Caco-2 (cell line): ENCODE data around the gene UFSP2. TPM values are rescaled to one million over a fixed set of nuclear protein-coding genes. Genes with fewer than 3 reads are reported as not detected.

ENCODE experiments used
- BruUV-seq: library from RNA; stranded (reverse); fragments of 400-500 nt; replicated peaks from 2 replicates; lab custom pipeline; 2021; lab: Mats Ljungman, UMichigan
- CTCF ChIA-PET: fragments of 300-600 bp; sonication (Branson Sonifier 250); formaldehyde crosslinking; loops from one replicate; lab custom pipeline; 2022; ENCODE audit warnings: antibody characterized with exemption; lab: Charles Lee
- POLR2A ChIA-PET: fragments of 300-600 bp; sonication (Branson Sonifier 250); formaldehyde crosslinking; loops from one replicate; lab custom pipeline; 2022; ENCODE audit warnings: antibody characterized with exemption; lab: Charles Lee
- DNase-seq, 2 experiments: peaks; one replicate each; pipeline versions ENCODE4 v3.0.0 to v3.0.0-alpha.2; 2020 to 2022
- H3K27me3 ChIP-seq: replicated peaks from 2 replicates; pipeline ENCODE4 v1.6.0; 2011; ENCODE audit warnings: low read length; ENCODE audit not compliant: control insufficient read depth, insufficient read depth
- H3K36me3 ChIP-seq: 2 replicates; pipeline ENCODE4 v1.5.1; 2011; ENCODE audit warnings: low read length; ENCODE audit not compliant: control insufficient read depth, insufficient read depth
- H3K4me1 ChIP-seq: fragments of 250-450 bp; sonication (Bioruptor Pico); 2 replicates; pipeline ENCODE4 v1.5.1; 2020; ENCODE audit warnings: mild to moderate bottlenecking
- H3K4me3 ChIP-seq: 2 replicates; pipeline ENCODE4 v1.5.1; 2011; ENCODE audit warnings: low read depth, mild to moderate bottlenecking, control low read depth, low read length
- H3K9me3 ChIP-seq: fragments of 250-450 bp; sonication (Bioruptor Pico); 2 replicates; pipeline ENCODE4 v1.5.1; 2020; ENCODE audit warnings: mild to moderate bottlenecking, moderate library complexity
- H3K27ac Mint-ChIP-seq: one replicate; pipeline ENCODE4 v1.8.0; 2022; ENCODE audit warnings: mixed read lengths; ENCODE audit not compliant: unreplicated experiment
- H3K27me3 Mint-ChIP-seq: one replicate; pipeline ENCODE4 v1.8.0; 2022; ENCODE audit warnings: mixed read lengths; ENCODE audit not compliant: insufficient read depth, unreplicated experiment
- H3K36me3 Mint-ChIP-seq: one replicate; pipeline ENCODE4 v1.8.0; 2022; ENCODE audit warnings: mild to moderate bottlenecking, mixed read lengths; ENCODE audit not compliant: insufficient read depth, unreplicated experiment
- H3K4me1 Mint-ChIP-seq: one replicate; pipeline ENCODE4 v1.8.0; 2022; ENCODE audit warnings: low read depth, mixed read lengths; ENCODE audit not compliant: unreplicated experiment
- H3K4me3 Mint-ChIP-seq: one replicate; pipeline ENCODE4 v1.8.0; 2022; ENCODE audit warnings: mild to moderate bottlenecking, moderate library complexity, mixed read lengths; ENCODE audit not compliant: unreplicated experiment
- H3K9me3 Mint-ChIP-seq: one replicate; pipeline ENCODE4 v1.8.0; 2022; ENCODE audit warnings: mixed read lengths; ENCODE audit not compliant: unreplicated experiment
- CTCF ChIP-seq, 2 experiments: fragments of 200-600 bp in 1 of 2; IDR thresholded peaks; 1 replicate in 1 of 2; 2 replicates in 1 of 2; pipeline versions ENCODE4 v1.5.1 to v1.8.0; 2011 to 2022; ENCODE audit warnings: antibody characterized with exemption in 1 of 2, control low read depth in 1 of 2, inconsistent platforms in 1 of 2, low read depth in 1 of 2, low read length in 1 of 2, mild to moderate bottlenecking in 1 of 2, moderate library complexity in 1 of 2; ENCODE audit not compliant: insufficient read depth in 1 of 2, severe bottlenecking in 1 of 2, unreplicated experiment in 1 of 2
- intact Hi-C: fragments of 100-400 bp; cut with micrococcal nuclease; formaldehyde crosslinking; loops from one replicate; pipeline ENCODE4 v1.10.0; 2022; ENCODE audit not compliant: unreplicated experiment
- total RNA-seq: library from RNA; stranded (reverse); gene quantifications from 2 replicates; pipeline ENCODE4 v1.2.3, GENCODE V29; 2022

Gene UFSP2
- total RNA-seq, 1 experiment from 2014 or later, result 17.4 TPM

- Mint-ChIP-seq H3K4me3 (no peak overlapping the region), H3K27me3 (no peaks in the 10 kb centered on the region), H3K9me3 (peaks cover 9% of the 10 kb centered on the region), H3K27ac (no peak overlapping the region), H3K4me1 (no peaks in the 10 kb centered on the region), H3K36me3 (peaks cover 5% of the 10 kb centered on the region)
- Histone ChIP-seq H3K4me3 (no peak overlapping the region), H3K27me3 (no peaks in the 10 kb centered on the region), H3K9me3 (no peaks in the 10 kb centered on the region), H3K36me3 (no peaks in the 10 kb centered on the region), H3K4me1 (no peaks in the 10 kb centered on the region)
- DNase-seq, result no peak
- intact Hi-C loops, result no loop called here
- ChIA-PET CTCF (no interaction called here), POLR2A (no interaction called here)
- BruUV-seq, result no TSS peak
- no peak for TF ChIP-seq CTCF (IDR thresholded peaks at IDR 0.05; ENCODE audit: insufficient read depth in 1 of 2, low read depth in 1 of 2, low read length in 1 of 2, severe bottlenecking in 1 of 2, unreplicated experiment in 1 of 2)
Observed at GRCh38 chr4:185412412-185412811, 13.4 kb downstream of the UFSP2 start.

GRCh38 chr4:185411849-185412248 is 13.9 kb downstream of the UFSP2 start:
- H3K4me3 Mint-ChIP-seq, result no peak overlapping the region
- no peak for DNase-seq
- Histone ChIP-seq H3K4me3 (no peak overlapping the region), H3K36me3 (no peaks in the 10 kb centered on the region), H3K27me3 (no peaks in the 10 kb centered on the region), H3K9me3 (no peaks in the 10 kb centered on the region), H3K4me1 (no peaks in the 10 kb centered on the region)
- peaks cover 5% of the 10 kb centered on the region for H3K36me3 Mint-ChIP-seq
- no peaks in the 10 kb centered on the region for H3K4me1 Mint-ChIP-seq
- POLR2A ChIA-PET, result no interaction called here
- no peak overlapping the region for H3K27ac Mint-ChIP-seq
- H3K27me3 Mint-ChIP-seq, result no peaks in the 10 kb centered on the region
- CTCF ChIA-PET, result no interaction called here
- peaks cover 9% of the 10 kb centered on the region for H3K9me3 Mint-ChIP-seq
- no peak for TF ChIP-seq CTCF (IDR thresholded peaks at IDR 0.05; ENCODE audit: insufficient read depth in 1 of 2, low read depth in 1 of 2, low read length in 1 of 2, severe bottlenecking in 1 of 2, unreplicated experiment in 1 of 2)
- intact Hi-C loops, result no loop called here
- BruUV-seq, result no TSS peak

- Histone ChIP-seq H3K9me3 (no peaks in the 10 kb centered on the region), H3K27me3 (no peaks in the 10 kb centered on the region), H3K4me3 (no peak overlapping the region), H3K4me1 (no peaks in the 10 kb centered on the region), H3K36me3 (no peaks in the 10 kb centered on the region)
- TF ChIP-seq CTCF (IDR thresholded peaks at IDR 0.05; ENCODE audit: insufficient read depth in 1 of 2, low read depth in 1 of 2, low read length in 1 of 2, severe bottlenecking in 1 of 2, unreplicated experiment in 1 of 2), result no peak
- intact Hi-C loops, result no loop called here
- DNase-seq, result no peak
- Mint-ChIP-seq H3K36me3 (peaks cover 5% of the 10 kb centered on the region), H3K4me1 (no peaks in the 10 kb centered on the region), H3K4me3 (no peak overlapping the region), H3K27ac (no peak overlapping the region), H3K9me3 (peaks cover 9% of the 10 kb centered on the region), H3K27me3 (no peaks in the 10 kb centered on the region)
- no TSS peak for BruUV-seq
- CTCF ChIA-PET, result no interaction called here
- POLR2A ChIA-PET, result no interaction called here
Observed at GRCh38 chr4:185408432-185408831, 17.3 kb downstream of the UFSP2 start.
